Right hindlimb (tissue), 1 donor: ENCODE results near the gene ADAM15.

ENCODE experiments used
- DNase-seq: peaks from one replicate; pipeline ENCODE4 v3.0.0-alpha.2; 2018

The ADAM15 gene

GRCh38 chr1:155073377-155074242, 22.5 kb downstream of the ADAM15 start:
- DNase-seq, result no peak

- DNase-seq, result no peak
Observed at GRCh38 chr1:155075535-155075934, 24.4 kb downstream of the ADAM15 start.

- no peak for DNase-seq
Observed at GRCh38 chr1:155076371-155076770, 25.3 kb downstream of the ADAM15 start.

- DNase-seq, result no peak
Observed at GRCh38 chr1:155077346-155077745, 26.2 kb downstream of the ADAM15 start.

- DNase-seq, result no peak
Observed at GRCh38 chr1:155077758-155078445, 26.8 kb downstream of the ADAM15 start.

GRCh38 chr1:155078469-155079209, 27.5 kb downstream of the ADAM15 start, which contains the start of gene EFNA3:
EFNA3 (plus strand) TSS chr1:155078837; CDS start chr1:155078942, 105 bp downstream.
- peak; percentile 81 for DNase-seq

- DNase-seq, result no peak
Observed at GRCh38 chr1:155079210-155079486, 28.0 kb downstream of the ADAM15 start.

GRCh38 chr1:155079487-155080311, 28.6 kb downstream of the ADAM15 start:
- no peak for DNase-seq

- peak; percentile 52 for DNase-seq
Observed at GRCh38 chr1:155080312-155081228, 29.5 kb downstream of the ADAM15 start.

- DNase-seq, result peak; percentile 37
Observed at GRCh38 chr1:155081472-155082300, 30.6 kb downstream of the ADAM15 start.

- peak; percentile 37 for DNase-seq
Observed at GRCh38 chr1:155082301-155083051, 31.4 kb downstream of the ADAM15 start.

- no peak for DNase-seq
Observed at GRCh38 chr1:155083052-155083541, 32.0 kb downstream of the ADAM15 start.

- DNase-seq, result no peak
Observed at GRCh38 chr1:155083865-155084721, 33.0 kb downstream of the ADAM15 start.

GRCh38 chr1:155084722-155085503, 33.8 kb downstream of the ADAM15 start:
- peak; percentile 97 for DNase-seq

- DNase-seq, result peak; percentile 59
Observed at GRCh38 chr1:155085504-155086127, 34.5 kb downstream of the ADAM15 start.

- DNase-seq, result peak; percentile 81
Observed at GRCh38 chr1:155086128-155086741, 35.1 kb downstream of the ADAM15 start.
